ENCODE data around the gene APLNR.

DNA sequence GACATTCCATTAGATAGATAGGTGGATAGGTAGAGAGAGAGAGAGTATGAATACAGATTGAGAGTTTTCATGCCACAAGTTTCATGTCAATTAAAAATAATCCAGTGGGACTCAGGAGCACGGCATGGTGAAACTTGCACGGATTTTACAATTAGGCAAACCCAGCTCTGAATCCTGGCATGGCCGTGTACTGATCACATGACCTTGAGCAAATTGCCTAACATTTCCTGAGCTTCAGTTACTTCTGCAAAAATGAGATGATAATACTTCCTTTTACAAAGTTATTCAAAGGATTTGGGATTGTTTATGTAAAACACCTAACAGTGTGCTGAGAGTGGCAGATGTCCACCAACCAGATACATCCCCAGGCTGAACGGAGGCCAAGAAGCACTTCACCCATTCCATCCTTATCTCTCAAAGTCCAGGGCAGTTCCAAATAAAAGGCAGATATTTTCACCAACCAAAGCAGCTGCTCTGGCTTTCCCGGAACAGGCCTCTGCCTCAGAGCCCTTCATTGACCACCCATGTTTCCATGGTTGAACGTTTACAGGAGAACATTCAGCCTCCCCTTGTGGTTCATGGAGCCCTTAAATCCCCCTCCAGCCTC is 17.9 kb downstream of the APLNR start:
- TF ChIP-seq POLR2A (IDR thresholded peaks at IDR 0.05; ENCODE audit: low read depth, low read length): no peak
- no peak for TF ChIP-seq EZH2 (IDR thresholded peaks at IDR 0.05; ENCODE audit: borderline replicate concordance, low read depth, low read length, severe bottlenecking)
- no peak for TF ChIP-seq FOS (IDR thresholded peaks at IDR 0.05; ENCODE audit: borderline replicate concordance, insufficient read depth, low read length)
